Ecto neural progenitor cell (in vitro differentiated cells): Measurements from ENCODE around the gene AP1S3.
"Not testable (repeated sequence)": the region's sequence is repeated elsewhere in the genome, so short reads cannot be mapped to it uniquely, and the experiment has no call there.

Experiments
- DNase-seq: peaks from one replicate; pipeline ENCODE4 v3.0.0-alpha.2; 2018; ENCODE audit warnings: low spot score

The AP1S3 gene

GRCh38 chr2:223800908-223801307 is 36.5 kb downstream of the AP1S3 start:
- no peak for DNase-seq

DNA sequence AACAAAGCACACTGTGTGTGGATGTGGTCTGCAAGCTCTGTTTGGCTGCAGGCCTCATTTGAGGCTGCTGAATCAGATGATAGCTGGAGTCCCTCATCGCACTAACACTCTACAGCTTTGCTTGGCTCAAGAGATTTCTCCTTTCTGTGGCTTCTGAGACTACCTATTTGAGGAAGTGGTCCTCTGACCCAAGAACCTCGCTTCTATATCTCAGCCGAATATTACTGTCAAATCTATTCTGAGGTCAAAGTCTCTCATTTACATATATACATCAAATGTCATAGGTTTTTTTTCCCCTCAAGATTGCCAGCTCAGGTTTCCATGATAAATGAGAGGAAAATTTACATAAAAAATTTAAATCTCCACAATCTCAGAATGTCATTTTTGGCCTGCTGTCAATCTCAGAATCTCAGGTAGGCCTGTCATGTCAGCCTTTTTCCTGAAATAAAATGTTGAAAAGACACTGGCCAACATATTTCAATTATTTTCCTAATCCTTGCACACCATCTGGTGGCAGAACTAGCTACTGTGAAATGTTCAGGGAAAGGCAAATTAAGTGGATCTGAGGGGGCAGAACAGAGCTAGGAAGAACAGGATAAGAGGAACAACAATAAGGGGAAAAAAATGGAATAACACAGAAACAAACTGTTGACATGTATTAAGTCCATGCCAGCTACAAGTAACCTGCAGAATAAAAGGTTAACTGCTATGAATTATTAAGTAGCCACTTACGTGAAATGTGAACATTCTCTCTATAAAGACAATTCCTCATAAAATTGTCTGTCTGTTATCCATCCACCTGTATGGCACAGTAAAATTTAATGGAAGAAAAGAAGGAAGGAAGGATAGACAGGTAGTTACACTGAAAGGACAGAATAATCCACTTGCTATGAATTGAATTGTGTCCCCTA is 39.3 kb downstream of the AP1S3 start:
- DNase-seq, result no peak

DNA sequence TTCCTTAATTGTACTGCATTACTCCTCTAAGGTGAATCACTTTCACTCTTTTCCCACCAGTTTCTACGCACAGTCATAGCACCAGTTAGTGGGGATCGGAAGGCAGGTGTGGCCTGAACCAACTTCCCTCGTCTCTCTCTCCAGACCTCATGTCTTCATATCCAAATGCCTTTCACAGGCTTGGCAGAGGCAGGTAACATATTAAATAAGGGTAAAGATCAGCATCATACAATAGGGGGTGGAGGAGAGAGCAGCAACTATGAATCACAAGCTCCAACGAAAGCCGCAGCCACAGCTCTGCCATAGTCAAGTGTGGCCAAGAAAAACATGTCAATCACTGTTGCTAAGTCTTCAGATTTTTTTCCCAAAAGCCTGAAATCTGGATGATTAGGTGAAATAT is 40.3 kb downstream of the AP1S3 start:
- no peak for DNase-seq

GRCh38 chr2:223789423-223789822 is 48.0 kb downstream of the AP1S3 start:
- no peak for DNase-seq

DNA sequence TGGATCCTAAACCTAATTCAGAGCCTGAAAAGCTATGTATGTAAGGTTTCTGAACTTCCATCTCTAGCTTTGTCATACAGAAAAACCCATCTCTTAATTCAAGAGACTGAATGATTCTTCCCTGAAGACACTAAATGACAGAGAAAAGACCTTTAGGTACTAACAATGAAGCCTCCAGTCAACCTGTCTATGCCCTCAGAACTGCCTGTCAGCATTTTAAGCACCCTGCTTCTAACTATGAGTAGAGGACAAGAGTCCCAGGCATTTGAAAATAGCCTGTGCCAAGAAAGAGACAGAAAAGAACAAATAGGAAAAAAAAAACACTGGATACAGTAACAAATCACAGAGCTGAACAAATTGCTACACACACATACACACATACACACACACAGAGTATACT is 48.6 kb downstream of the AP1S3 start:
- DNase-seq, result no peak

DNA sequence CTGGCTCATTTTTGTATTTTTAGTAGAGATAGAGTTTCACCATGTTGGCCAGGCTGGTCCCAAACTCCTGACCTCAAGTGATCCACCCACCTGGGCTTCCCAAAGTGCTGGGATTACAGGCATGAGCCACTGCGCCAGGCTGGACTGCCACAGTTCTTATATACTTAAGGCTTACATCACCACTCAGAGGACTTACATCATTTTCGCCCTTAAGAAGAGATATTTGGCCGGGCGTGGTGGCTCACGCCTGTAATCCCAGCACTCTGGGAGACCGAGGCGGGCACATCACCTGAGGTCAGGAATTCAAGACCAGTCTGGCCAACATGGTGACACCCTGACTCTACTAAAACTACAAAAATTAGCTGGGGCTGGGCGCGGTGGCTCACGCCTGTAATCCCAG is 49.3 kb downstream of the AP1S3 start:
- DNase-seq, result not testable (repeated sequence)

- DNase-seq, result no peak
These were observed 50.0 kb downstream of the AP1S3 start for GRCh38 chr2:223787358-223787757.

- DNase-seq, result no peak
These were observed 50.4 kb downstream of the AP1S3 start for GRCh38 chr2:223786943-223787342.

- no peak for DNase-seq
These were observed 51.1 kb downstream of the AP1S3 start for GRCh38 chr2:223786236-223786635.

DNA sequence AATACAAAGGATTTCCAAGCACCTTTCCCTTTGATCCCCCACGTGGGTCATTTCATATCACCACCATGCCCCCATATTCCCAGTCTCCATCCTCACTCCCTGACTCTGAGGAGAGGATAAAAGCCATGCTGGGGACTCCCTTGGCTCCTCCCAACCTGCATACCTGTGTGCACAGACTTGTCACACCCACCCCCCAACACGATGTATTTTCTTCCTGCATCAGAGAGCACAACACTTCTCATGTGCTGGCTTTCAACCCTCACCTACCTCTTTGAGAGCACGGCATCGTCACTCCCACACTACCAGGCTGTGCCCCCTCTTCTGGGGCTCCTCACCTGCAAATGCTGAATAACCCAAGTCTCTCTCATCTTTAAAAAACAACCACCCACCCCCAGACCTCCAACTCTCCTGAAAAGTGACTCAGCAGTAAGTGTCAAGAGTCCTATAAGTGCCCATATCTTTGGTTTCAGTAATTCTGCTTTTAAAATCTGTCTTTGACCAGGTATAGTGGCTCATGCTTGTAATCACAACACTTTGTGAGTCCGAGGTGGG is 53.1 kb downstream of the AP1S3 start:
- DNase-seq, result no peak

GRCh38 chr2:223782629-223783028 is 54.8 kb downstream of the AP1S3 start:
- DNase-seq, result no peak

DNA sequence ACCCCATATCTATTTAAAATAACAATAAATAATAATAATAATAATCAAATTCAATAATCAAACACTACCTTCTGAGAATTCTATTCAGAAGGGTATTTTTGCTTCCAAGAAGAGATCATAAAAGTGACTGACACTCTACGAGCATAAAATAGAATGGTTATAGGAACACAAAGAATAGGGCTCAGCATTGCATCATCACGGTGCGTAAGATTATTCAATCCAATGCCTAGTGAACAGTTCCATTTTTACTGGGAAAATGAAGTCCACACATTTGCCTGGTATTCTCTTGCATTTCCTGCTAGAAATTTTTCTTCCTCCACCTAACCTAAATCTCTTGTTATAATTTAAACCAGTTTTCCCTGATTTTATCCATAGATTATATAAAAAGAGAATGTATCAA is 55.8 kb downstream of the AP1S3 start:
- DNase-seq, result no peak

GRCh38 chr2:223779877-223780276 is 57.5 kb downstream of the AP1S3 start:
- no peak for DNase-seq

GRCh38 chr2:223774193-223774592 is 63.2 kb downstream of the AP1S3 start:
- no peak for DNase-seq

DNA sequence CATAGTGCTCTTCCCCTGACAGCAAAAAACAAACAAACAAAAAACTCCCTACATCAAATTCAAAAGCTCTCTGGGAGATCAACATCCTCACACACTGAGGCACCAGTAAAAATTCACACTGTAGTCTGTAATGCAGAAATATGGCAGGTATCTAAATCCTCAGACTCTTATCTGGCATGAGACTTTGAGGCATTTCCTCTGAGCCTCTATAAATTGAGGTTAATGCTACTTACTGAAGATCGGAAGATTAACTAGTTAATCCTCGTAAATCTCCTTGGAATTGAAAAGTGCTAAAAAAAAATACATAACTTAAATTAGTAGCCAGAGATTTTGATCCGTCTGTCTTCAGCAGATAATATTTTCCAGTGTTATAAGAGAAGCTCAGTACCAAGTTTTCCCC is 65.0 kb downstream of the AP1S3 start:
- DNase-seq, result no peak

DNA sequence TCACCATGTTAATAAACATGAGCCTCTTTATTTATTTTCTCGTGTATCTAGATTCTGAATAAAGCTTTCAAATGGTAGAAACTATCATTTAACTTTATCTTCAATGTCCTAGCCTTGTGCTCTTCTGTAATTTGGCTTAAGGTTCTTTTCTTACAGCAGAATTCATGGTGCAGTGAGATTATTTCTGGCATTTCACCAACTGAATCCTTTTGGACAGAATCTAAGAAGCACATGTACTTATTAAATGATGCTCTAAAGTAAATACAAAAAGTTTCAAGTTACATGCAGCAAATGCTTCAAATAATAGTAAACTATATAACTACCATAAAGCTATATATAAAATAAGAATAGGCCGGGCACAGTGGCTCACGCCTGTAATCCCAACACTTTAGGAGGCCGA is 65.9 kb downstream of the AP1S3 start:
- DNase-seq, result no peak

DNA sequence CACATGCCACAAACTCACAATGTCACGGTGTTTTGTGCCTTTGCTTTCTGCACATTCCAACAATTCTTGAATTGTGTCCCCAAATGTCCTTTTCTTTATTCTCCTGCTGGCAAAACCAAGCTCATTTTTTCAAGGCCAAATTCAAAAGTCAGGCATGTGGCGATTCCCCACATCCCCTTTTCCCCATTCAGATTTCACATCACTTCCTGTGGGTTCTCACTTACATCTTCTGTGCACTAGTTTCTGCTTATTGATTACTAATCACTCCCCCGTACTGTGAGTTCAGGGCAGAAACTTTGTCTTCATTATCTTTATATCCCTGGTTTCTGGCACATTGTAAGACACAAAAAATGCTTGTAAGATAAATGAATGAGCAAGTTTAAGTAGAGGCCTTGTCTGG is 69.2 kb downstream of the AP1S3 start:
- no peak for DNase-seq

- DNase-seq, result no peak
These were observed 70.0 kb downstream of the AP1S3 start for GRCh38 chr2:223767341-223767740.

DNA sequence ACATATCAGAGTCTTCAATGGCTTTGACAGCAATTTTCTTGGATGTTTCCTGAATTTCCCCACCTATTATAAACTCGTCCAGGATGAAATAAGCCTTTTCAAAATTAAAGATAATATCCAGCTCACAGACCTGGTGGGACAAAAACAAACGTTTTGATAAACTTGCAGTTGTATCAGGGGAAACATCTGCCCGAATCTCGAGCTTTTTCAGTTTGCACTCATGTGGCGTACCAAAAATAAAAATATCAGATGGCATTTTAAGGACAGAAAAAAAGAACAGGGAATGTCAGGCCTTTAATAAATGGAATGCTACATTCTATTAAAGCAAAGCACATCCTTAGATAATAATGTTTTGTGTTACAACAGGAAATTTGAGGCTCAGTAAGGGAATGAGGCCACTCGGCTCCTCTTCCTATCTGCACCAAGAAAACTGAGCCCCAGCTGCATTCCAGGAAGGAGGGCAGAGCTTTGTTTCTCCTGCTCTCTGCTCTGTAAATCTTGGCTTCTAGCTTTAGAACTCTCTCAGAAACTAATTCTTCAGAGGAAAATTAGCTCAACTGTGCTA is 72.1 kb downstream of the AP1S3 start:
- no peak for DNase-seq

DNA sequence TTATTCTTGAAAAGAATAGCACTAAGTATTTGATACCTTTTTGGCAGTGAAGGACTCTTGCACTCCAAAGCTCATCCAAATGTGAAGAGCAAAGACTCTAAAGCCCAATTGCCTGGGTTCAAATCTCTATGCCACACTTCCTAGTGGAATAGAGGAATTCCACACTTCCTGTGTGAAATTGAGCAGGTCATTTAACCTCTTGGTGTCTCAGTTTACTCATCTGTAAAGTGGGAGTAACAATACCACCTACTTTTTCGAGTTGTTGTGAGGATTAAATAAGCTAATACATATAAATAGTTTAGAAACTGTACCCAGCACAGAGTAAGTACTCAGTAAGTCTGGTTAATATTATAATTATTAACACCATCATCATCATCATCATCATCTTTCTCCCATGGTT is 72.6 kb downstream of the AP1S3 start:
- DNase-seq, result no peak

GRCh38 chr2:223762853-223763252 is 74.5 kb downstream of the AP1S3 start:
- no peak for DNase-seq

GRCh38 chr2:223761746-223762145 is 75.6 kb downstream of the AP1S3 start:
- not testable (repeated sequence) for DNase-seq

- DNase-seq, result no peak
These were observed 76.4 kb downstream of the AP1S3 start for GRCh38 chr2:223760838-223761502.
